ENCODE results near the gene ADCY4. TPM values are rescaled to one million over a fixed set of nuclear protein-coding genes. Genes with fewer than 3 reads are reported as not detected.

Gene ADCY4
- total RNA-seq, 1 experiment from 2014 or later = 1.1 TPM

DNA sequence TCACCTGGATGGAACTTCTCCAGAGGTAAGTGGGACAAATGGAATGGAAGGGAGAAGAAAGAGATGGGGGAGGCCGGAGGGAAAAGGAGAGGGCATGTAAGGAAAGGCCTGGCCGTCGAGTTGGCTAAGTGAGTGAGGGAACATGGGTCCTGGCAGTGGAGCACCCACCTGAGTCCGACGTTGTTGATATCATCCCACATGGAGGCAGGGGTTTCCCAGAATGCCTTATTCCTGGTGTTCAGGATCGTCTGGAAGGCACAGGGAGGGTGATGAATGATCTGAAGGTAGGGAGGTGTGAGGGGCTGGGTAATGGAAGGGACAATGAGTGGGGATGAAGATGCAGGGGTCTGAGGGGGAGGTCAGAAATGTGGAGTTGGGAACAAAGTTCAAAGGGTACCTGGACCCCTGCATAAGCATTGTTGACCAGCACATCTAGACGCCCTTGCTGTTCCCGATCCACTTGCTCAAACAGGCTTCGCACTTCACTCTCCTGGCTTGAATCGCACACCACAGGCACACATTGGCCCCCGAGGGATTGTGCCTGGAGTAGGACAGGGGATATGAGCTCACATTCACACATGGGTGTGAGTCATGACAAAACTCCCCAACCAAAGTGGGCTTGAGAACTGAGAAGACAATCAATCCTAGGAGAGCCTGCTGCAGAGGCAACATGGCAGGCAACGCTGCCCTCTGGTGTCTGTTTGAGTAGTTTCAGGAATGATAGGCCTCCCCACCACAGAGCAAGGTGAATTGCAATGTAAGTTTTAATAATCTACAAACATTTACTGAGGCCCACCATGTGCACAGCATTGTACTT lies 38.3 kb downstream of the ADCY4 start:
- Mint-ChIP-seq H3K9me3 (no peaks in the 10 kb centered on the region), H3K4me3 (no peak overlapping the region)

DNA sequence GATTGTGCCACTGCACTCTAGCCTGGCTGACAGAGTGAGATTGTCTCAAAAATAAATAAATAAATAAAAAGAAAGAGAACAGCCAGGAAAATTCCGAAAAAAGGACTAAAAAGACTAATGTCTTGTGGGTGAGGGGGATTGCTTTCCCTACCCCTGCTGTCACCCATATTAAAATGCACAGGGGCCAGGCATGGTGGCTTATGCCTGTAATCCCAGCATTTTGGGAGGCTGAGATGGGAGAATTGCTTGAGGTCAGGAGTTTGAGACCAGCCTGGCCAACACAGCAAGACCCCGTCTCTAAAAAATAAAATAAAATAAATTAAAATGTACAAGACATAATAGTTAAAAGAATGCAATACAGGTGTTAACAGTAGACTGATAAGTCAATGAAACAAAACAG lies 41.3 kb downstream of the ADCY4 start:
- peaks cover 6% of the 10 kb centered on the region for H3K4me1 Mint-ChIP-seq
- POLR2A ChIA-PET = no interaction called here
- ATAC-seq (no peak), DNase-seq (ENCODE audit: low spot score) (no peak)
- CTCF ChIA-PET = interaction anchor here (0.8 to 2.3 kb wide), 2 partner anchors 15 to 40 kb away, joined by 4 to 8 read pairs; partner anchors contain the start of gene CIDEB
- no peaks in the 10 kb centered on the region; the same call in none of the 2 replicates for H3K36me3 Mint-ChIP-seq
- no peak overlapping the region for H3K27ac Mint-ChIP-seq
- H3K9me3 Mint-ChIP-seq = no peaks in the 10 kb centered on the region
- TF ChIP-seq TEAD4 (CRISPR knock-in tag; IDR thresholded peaks at IDR 0.05) = no peak
- no peak for TF ChIP-seq IRF2 (CRISPR knock-in tag; IDR thresholded peaks at IDR 0.05; ENCODE audit: borderline replicate concordance, low read depth)
- H3K4me3 Mint-ChIP-seq = no peak overlapping the region
- no peaks in the 10 kb centered on the region for H3K27me3 Mint-ChIP-seq (ENCODE audit: low read depth)

More for the DNA sequence above, 38.3 kb downstream of the ADCY4 start:
- POLR2A ChIA-PET = interaction anchor here (0.6 to 3.6 kb wide), 4 partner anchors 25 to 101 kb away, joined by 3 to 13 read pairs (median 3); partner anchors contain the start of genes CHMP4A, RABGGTA, TINF2 and TM9SF1
- ATAC-seq (peak; percentile 56), DNase-seq (ENCODE audit: low spot score) (peak; percentile 54)
- 0 out of 2 replicates have a peak, but pooled peaks cover 3% of the 10 kb centered on the region for H3K27me3 Mint-ChIP-seq (ENCODE audit: low read depth)
- TF ChIP-seq, protein P1, sequence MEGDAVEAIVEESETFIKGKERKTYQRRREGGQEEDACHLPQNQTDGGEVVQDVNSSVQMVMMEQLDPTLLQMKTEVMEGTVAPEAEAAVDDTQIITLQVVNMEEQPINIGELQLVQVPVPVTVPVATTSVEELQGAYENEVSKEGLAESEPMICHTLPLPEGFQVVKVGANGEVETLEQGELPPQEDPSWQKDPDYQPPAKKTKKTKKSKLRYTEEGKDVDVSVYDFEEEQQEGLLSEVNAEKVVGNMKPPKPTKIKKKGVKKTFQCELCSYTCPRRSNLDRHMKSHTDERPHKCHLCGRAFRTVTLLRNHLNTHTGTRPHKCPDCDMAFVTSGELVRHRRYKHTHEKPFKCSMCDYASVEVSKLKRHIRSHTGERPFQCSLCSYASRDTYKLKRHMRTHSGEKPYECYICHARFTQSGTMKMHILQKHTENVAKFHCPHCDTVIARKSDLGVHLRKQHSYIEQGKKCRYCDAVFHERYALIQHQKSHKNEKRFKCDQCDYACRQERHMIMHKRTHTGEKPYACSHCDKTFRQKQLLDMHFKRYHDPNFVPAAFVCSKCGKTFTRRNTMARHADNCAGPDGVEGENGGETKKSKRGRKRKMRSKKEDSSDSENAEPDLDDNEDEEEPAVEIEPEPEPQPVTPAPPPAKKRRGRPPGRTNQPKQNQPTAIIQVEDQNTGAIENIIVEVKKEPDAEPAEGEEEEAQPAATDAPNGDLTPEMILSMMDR (IDR thresholded peaks at IDR 0.05) = peak; percentile 49; the same call in 1 of the 2 replicates
- TF ChIP-seq ZNF423 (CRISPR knock-in tag; IDR thresholded peaks at IDR 0.05) = no peak
- peaks cover 19% of the 10 kb centered on the region for H3K4me1 Mint-ChIP-seq
- H3K36me3 Mint-ChIP-seq = peaks cover 2% of the 10 kb centered on the region
- CTCF ChIA-PET = interaction anchor here (0.8 to 8.2 kb wide), 20 partner anchors 8 to 245 kb away, joined by 3 to 165 read pairs (median 13); partner anchors contain the start of genes CARMIL3, CIDEB, LTB4R and LTB4R2
- no peak overlapping the region; the same call in 1 of the 2 replicates for H3K27ac Mint-ChIP-seq

DNA sequence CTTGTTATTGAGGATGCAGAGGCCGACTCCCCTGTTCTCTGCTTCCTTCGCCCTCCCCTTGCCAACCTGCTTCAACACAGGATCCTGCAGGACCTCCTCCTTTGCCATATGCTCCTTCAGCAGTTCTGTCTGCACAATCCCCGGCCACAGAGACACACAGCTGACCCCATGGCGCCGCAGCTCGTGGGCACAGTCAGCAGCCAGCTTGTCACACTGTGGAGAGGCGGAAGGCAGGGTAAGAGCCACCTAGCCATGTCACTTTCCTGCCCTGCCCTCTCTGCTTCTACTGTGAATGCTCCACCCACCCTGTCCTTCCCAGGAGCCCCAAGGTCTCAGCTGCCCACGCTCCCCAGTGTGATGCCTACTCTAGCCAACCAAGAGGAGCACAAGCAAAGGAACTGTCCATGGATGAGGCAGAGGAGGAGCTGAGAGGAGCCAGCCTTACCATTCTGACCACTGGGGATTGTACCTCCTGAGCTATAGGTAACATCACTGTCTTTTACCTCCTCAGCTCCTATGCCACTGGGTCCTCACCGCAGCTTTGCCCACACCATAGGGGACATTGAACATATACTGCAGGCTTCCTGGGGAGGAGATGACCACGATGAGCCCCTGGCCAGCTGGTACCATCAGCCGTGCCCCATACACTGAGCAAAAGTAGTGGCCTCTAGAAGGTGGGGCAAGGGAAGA lies 42.6 kb downstream of the ADCY4 start:
- DNase-seq (ENCODE audit: low spot score) (no peak), ATAC-seq (no peak)
- ChIA-PET POLR2A (no interaction called here), CTCF (interaction anchor here (1.2 to 2.3 kb wide), 3 partner anchors 16 to 50 kb away, joined by 3 to 8 read pairs (median 3); partner anchors contain the start of genes CIDEB, RABGGTA and TINF2)
- TF ChIP-seq TEAD1 (CRISPR knock-in tag; IDR thresholded peaks at IDR 0.05) (no peak), CREB1 (CRISPR knock-in tag; IDR thresholded peaks at IDR 0.05) (no peak), ELF4 (CRISPR knock-in tag; IDR thresholded peaks at IDR 0.05; ENCODE audit: low read depth) (no peak), FOXJ3 (CRISPR knock-in tag; IDR thresholded peaks at IDR 0.05; ENCODE audit: borderline replicate concordance) (no peak), CBFB (CRISPR knock-in tag; IDR thresholded peaks at IDR 0.05; ENCODE audit: low read depth) (no peak), EMX1 (CRISPR knock-in tag; IDR thresholded peaks at IDR 0.05) (no peak), IRF2 (CRISPR knock-in tag; IDR thresholded peaks at IDR 0.05; ENCODE audit: borderline replicate concordance, low read depth) (no peak), ATF1 (CRISPR knock-in tag; IDR thresholded peaks at IDR 0.05) (no peak), SMAD3 (CRISPR knock-in tag; IDR thresholded peaks at IDR 0.05; ENCODE audit: borderline replicate concordance) (no peak), JAZF1 (CRISPR knock-in tag; IDR thresholded peaks at IDR 0.05) (no peak), GABPB1 (CRISPR knock-in tag; IDR thresholded peaks at IDR 0.05) (no peak), NR2C2 (CRISPR knock-in tag; IDR thresholded peaks at IDR 0.05) (no peak), MXD4 (CRISPR knock-in tag; IDR thresholded peaks at IDR 0.05; ENCODE audit: borderline replicate concordance) (no peak)
- TF ChIP-seq, protein P2, sequence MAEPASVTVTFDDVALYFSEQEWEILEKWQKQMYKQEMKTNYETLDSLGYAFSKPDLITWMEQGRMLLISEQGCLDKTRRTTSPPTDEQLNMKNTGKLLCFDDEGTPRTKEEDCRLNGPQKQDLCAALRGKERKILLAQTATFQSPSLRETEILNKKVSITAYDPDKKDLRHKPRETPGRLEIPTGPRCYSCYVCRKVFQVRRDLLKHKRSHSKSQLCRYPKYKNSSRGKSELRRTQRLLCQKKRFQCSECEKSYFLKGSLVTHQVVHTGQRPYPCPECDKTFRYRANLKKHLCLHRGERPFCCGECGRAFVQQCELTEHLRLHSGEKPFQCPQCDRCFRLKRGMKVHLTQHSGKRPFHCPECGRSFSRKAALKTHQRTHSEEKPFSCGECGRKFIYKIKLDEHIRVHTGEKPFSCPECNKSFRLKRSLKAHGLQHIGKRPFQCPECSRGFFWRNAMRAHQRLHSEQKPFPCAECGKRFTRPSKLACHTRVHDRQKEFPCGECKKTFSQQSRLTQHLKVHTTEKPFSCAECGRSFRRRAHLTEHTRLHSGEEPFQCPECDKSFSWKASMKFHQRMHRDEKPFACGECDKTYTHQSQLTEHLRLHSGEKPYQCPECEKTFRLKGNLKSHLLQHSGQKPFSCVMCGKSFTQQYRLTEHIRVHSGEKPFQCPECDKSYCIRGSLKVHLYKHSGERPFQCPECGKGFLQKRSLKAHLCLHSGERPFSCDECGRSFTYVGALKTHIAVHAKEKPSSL (CRISPR knock-in tag; conservative IDR thresholded peaks at IDR 0.05) = no peak
- TF ChIP-seq, protein P3, sequence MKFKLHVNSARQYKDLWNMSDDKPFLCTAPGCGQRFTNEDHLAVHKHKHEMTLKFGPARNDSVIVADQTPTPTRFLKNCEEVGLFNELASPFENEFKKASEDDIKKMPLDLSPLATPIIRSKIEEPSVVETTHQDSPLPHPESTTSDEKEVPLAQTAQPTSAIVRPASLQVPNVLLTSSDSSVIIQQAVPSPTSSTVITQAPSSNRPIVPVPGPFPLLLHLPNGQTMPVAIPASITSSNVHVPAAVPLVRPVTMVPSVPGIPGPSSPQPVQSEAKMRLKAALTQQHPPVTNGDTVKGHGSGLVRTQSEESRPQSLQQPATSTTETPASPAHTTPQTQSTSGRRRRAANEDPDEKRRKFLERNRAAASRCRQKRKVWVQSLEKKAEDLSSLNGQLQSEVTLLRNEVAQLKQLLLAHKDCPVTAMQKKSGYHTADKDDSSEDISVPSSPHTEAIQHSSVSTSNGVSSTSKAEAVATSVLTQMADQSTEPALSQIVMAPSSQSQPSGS (CRISPR knock-in tag; IDR thresholded peaks at IDR 0.05; ENCODE audit: borderline replicate concordance, low read depth) = no peak
- TF ChIP-seq, protein P4, sequence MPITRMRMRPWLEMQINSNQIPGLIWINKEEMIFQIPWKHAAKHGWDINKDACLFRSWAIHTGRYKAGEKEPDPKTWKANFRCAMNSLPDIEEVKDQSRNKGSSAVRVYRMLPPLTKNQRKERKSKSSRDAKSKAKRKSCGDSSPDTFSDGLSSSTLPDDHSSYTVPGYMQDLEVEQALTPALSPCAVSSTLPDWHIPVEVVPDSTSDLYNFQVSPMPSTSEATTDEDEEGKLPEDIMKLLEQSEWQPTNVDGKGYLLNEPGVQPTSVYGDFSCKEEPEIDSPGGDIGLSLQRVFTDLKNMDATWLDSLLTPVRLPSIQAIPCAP (CRISPR knock-in tag; IDR thresholded peaks at IDR 0.05) = no peak
- Mint-ChIP-seq H3K27ac (no peak overlapping the region), H3K4me3 (no peak overlapping the region), H3K36me3 (no peaks in the 10 kb centered on the region; the same call in none of the 2 replicates), H3K4me1 (no peaks in the 10 kb centered on the region; the same call in 1 of the 2 replicates), H3K27me3 (ENCODE audit: low read depth) (no peaks in the 10 kb centered on the region), H3K9me3 (no peaks in the 10 kb centered on the region)

All from WTC11 (cell line).